Duodenal mucosa (tissue), 2 donors: ENCODE measurements around the gene MLC1.

ENCODE experiments used
- H3K27ac ChIP-seq: one replicate; pipeline ENCODE4 v1.7.0; 2013; ENCODE audit warnings: low read depth, low read length
- H3K27me3 ChIP-seq, 2 donors: one replicate each; pipeline ENCODE4 v1.7.0; 2013; ENCODE audit warnings: low read length in 2 of 2, control low read depth in 1 of 2; ENCODE audit not compliant: insufficient read depth in 2 of 2, control insufficient read depth in 1 of 2
- H3K36me3 ChIP-seq, 2 donors: one replicate each; pipeline ENCODE4 v1.7.0; 2013; ENCODE audit warnings: low read length in 2 of 2, control low read depth in 1 of 2; ENCODE audit not compliant: insufficient read depth in 2 of 2, control insufficient read depth in 1 of 2
- H3K4me1 ChIP-seq, 2 donors: one replicate each; pipeline ENCODE4 v1.7.0; 2013; ENCODE audit warnings: low read length in 2 of 2, control low read depth in 1 of 2; ENCODE audit not compliant: insufficient read depth in 2 of 2, control insufficient read depth in 1 of 2
- H3K4me3 ChIP-seq, 2 donors: one replicate each; pipeline ENCODE4 v1.7.0; 2013; ENCODE audit warnings: low read length in 2 of 2, low read depth in 1 of 2
- H3K9ac ChIP-seq, 2 donors: one replicate each; pipeline ENCODE4 v1.7.0; 2013; ENCODE audit warnings: low read length in 2 of 2, low read depth in 1 of 2
- H3K9me3 ChIP-seq, 2 donors: one replicate each; pipeline ENCODE4 v1.7.0; 2013; ENCODE audit warnings: low read length in 2 of 2, control low read depth in 1 of 2; ENCODE audit not compliant: control insufficient read depth in 1 of 2

Gene MLC1

DNA sequence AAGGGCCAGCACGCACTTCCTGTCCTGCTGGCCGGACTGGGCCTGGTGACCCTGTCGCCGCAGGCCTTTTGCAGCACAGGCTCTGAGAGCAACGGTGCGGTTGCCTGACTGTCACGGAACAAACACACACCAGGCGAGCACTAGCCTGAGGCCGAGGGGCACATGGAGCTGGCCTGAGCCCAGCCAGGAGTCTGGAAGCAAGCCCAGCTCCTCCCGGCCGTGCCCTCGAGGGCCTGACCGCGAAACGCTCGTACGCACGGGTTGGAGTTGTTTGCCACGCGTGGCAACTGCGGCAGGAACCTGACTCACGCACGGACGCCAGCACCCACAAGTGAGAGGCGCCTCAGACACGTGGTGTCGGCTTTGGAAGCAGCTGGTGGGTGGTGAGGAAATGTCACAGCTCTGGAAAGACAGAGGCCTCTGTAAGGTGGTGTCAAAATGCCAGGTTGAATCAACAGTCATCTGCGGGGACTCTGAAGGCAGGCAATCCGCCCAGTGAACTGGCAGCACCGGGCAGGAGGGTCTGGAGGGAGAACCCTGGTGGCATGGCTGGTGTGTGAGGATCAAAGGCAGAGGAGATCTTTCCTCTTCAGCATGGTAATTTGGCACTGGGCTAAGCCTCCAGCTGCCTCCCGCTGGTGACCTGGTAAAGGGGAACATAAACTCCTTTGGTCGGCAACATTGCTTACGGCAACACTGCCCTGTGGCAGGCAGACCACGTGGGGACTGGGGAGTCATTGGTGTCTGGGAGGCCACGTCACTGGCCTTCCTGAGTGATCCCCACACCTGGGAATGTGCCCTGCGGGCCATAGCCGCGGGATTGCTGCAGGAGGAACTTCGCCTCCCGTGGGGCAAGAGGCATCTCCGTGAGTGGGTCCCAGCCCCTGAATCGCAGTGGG lies 57.3 kb downstream of the MLC1 start:
- no peaks in the 10 kb centered on the region for H3K36me3 ChIP-seq
- H3K4me3 ChIP-seq, result no peak overlapping the region
- H3K27me3 ChIP-seq, result peaks cover 0 to 16% of the 10 kb centered on the region in 2 donors
- H3K9ac ChIP-seq, result no peak overlapping the region
- H3K9me3 ChIP-seq, result no peaks in the 10 kb centered on the region
- H3K27ac ChIP-seq, result no peak overlapping the region
- H3K4me1 ChIP-seq, result peaks cover 7 to 11% of the 10 kb centered on the region in 2 donors

- H3K4me3 ChIP-seq, result no peak overlapping the region
- peaks cover 7 to 11% of the 10 kb centered on the region in 2 donors for H3K4me1 ChIP-seq
- peaks cover 0 to 27% of the 10 kb centered on the region in 2 donors for H3K27me3 ChIP-seq
Observed at GRCh38 chr22:50025993-50026392, 59.2 kb downstream of the MLC1 start.

DNA sequence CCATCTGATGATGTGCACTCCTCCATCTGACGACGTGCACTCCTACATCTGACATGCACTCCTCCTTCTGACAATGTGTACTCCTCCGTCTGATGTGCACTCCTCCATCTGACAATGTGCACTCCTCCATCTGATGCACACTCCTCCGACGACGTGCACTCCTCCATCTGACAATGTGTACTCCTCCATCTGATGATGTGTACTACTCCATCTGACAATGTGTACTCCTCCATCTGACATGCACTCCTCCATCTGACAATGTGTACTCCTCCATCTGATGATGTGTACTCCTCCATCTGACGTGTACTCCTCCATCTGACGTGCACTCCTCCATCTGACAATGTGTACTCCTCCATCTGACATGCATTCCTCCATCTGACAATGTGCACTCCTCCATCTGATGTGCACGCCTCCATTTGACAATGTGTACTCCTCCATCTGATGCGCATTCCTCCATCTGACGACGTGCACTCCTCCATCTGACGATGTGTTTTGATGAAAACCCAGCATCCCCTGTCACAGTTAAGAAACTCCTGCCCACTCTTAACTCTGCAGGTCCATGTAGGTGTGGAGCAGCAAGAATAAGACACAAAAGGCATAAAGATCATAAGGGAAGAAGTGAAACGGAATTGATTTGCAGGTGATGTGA lies 62.9 kb downstream of the MLC1 start:
- peaks cover 0 to under 1% of the 10 kb centered on the region in 2 donors for H3K4me1 ChIP-seq
- H3K27ac ChIP-seq, result no peak overlapping the region
- H3K9me3 ChIP-seq, result no peaks in the 10 kb centered on the region
- H3K4me3 ChIP-seq, result no peak overlapping the region
- H3K27me3 ChIP-seq, result peaks cover 0 to 36% of the 10 kb centered on the region in 2 donors
- no peak overlapping the region for H3K9ac ChIP-seq
- H3K36me3 ChIP-seq, result no peaks in the 10 kb centered on the region

More at GRCh38 chr22:50025993-50026392, 59.2 kb downstream of the MLC1 start:
- H3K36me3 ChIP-seq, result no peaks in the 10 kb centered on the region
- no peaks in the 10 kb centered on the region for H3K9me3 ChIP-seq
- no peak overlapping the region for H3K27ac ChIP-seq
- no peak overlapping the region for H3K9ac ChIP-seq

GRCh38 chr22:50020606-50021005 lies 64.6 kb downstream of the MLC1 start:
- Histone ChIP-seq H3K4me1 (peaks cover 0 to 3% of the 10 kb centered on the region in 2 donors), H3K9ac (no peak overlapping the region), H3K4me3 (no peak overlapping the region), H3K9me3 (no peaks in the 10 kb centered on the region), H3K36me3 (no peaks in the 10 kb centered on the region), H3K27me3 (peaks cover 4 to 42% of the 10 kb centered on the region in 2 donors), H3K27ac (no peak overlapping the region)

GRCh38 chr22:50019316-50019715 lies 65.9 kb downstream of the MLC1 start:
- no peaks in the 10 kb centered on the region for H3K9me3 ChIP-seq
- H3K9ac ChIP-seq, result no peak overlapping the region
- no peak overlapping the region for H3K4me3 ChIP-seq
- H3K4me1 ChIP-seq, result peaks cover 0 to 3% of the 10 kb centered on the region in 2 donors
- peaks cover 11 to 46% of the 10 kb centered on the region in 2 donors for H3K27me3 ChIP-seq
- H3K36me3 ChIP-seq, result no peaks in the 10 kb centered on the region
- no peak overlapping the region for H3K27ac ChIP-seq

DNA sequence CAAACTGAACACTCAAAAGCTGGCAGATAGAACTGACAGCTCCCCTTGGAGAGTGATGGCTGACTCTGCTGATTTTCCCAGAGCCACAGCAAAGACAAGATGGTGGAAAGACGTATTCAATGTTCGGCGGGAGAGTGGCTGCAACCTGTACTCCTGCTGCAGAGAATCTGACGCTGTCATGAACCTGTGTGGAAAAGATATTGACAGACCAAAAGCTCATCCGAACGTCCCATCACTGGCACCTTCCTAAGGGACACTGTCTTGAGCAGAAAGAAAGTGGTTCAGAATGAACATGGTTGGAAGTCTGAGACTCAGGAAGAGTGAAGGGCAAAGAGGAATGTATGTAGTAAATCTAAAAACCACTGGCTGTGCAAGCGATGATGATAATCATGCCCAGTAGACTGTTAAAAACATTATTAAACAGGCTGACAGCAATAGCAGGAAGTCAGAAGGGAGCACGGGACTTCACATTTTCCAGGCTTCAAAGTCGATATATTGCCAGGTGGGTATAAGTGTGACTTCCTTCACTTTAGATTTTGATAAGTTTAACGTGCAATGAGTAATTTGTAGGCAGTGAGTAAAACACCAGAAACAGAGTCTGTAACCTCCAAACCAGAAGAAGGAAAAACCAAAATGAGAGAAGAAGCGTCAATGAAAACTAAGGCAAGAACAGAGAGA lies 66.5 kb downstream of the MLC1 start:
- Histone ChIP-seq H3K27ac (no peak overlapping the region), H3K27me3 (peaks cover 16 to 52% of the 10 kb centered on the region in 2 donors), H3K9me3 (no peaks in the 10 kb centered on the region), H3K36me3 (no peaks in the 10 kb centered on the region), H3K9ac (no peak overlapping the region), H3K4me1 (peaks cover 0 to 3% of the 10 kb centered on the region in 2 donors), H3K4me3 (no peak overlapping the region)

DNA sequence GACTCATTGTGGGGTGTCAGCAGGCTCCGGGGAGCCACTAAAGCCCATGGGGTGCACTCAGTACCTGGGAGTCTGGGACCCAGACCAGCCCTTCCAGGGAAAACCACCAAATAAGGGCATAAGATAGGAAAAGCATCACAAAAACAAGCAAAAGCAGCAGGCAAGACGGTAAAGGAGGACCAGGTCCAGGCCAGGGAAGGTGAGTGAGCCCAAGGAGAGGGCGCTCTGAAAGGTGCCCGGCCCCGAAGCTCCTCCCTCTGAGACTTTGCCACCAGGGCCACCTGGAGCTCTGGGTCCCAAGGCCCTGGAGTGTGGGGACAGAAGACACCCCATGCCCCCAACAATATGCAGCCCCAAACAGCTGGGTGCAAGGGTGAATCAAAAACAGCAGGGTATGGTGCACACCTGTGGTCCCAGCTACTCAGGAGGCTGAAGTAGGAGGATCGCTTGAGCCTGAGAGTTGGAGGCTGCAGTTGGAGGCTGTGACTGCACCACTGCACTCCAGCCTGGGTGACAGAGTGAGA lies 67.5 kb downstream of the MLC1 start:
- Histone ChIP-seq H3K36me3 (no peaks in the 10 kb centered on the region), H3K4me3 (no peak overlapping the region), H3K27me3 (peaks cover 24 to 52% of the 10 kb centered on the region in 2 donors), H3K9me3 (no peaks in the 10 kb centered on the region), H3K9ac (no peak overlapping the region), H3K4me1 (peaks cover 0 to 3% of the 10 kb centered on the region in 2 donors), H3K27ac (no peak overlapping the region)

DNA sequence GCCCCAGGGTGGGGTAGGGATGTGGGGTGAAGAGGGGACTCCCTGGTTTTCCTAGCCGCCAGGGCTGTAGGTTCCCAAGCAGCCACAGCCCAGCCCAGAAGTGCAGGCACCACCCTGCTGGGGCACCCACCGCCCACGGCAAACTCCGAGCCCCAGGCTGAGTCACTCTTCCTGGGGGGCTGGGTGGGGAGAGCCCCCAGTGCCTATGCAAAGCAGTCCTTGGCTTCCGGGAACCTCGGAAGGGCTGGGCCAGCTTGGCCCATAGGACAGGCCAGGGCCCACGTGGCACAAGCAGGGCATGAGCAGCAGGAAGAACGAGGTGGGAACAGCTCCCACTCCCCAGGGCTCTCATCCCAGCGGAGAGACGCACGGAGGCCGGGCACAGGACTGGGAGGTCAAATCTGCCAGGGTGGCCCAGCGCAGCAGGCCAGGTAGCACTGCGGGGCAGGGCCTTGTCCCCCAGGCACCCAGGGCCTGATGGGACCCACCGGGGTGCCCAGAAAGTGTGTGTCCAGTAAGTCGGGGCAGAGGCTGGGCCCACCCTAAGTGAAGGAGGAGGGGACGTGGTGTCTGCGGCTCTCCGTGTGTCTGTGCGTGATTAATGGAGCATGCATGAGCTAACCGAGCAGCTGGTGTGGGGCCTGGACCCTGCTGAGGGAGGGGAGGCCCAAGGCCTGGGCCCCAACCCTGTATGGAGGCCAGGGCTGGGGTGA lies 68.1 kb downstream of the MLC1 start:
- H3K4me3 ChIP-seq, result no peak overlapping the region
- no peaks in the 10 kb centered on the region for H3K36me3 ChIP-seq
- no peaks in the 10 kb centered on the region for H3K9me3 ChIP-seq
- no peak overlapping the region for H3K9ac ChIP-seq
- peaks cover 31 to 54% of the 10 kb centered on the region in 2 donors for H3K27me3 ChIP-seq
- no peak overlapping the region for H3K27ac ChIP-seq
- H3K4me1 ChIP-seq, result peaks cover 3 to 4% of the 10 kb centered on the region in 2 donors

DNA sequence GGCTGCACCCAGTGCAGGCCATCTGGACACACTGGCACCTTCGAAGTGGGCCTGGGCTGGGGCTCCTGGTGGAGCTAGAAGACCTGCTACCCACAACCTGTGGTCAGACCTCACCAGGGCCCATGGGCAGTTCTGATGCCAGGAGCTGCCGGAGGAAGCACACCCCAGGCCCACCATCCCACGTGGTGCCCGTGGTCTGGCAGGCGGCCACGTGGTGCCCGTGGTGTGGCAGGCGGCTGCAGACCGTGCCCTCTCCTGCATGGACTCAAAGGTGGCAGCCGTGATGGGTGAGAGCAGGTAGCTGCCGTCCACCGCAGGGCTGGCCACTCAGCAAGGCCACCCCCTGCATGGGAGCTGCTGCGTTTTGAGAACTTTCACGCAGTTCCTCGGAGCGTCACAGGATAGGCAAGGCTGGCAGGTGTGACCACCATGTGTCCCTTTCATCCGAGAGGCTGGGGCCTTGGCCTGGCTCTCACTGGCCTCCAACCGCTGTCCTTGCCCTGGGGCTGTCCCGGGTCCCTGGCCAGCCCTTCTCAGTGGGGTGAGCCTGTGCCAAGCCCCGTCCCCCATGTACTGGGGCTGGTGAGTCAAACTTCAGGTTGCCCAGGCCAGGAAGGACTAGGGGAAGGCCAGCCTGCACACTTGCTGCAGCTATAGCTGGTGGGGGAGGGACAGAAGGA lies 68.8 kb downstream of the MLC1 start:
- H3K4me1 ChIP-seq, result peaks cover 7% of the 10 kb centered on the region in 2 donors
- no peak overlapping the region for H3K9ac ChIP-seq
- peaks cover 38 to 55% of the 10 kb centered on the region in 2 donors for H3K27me3 ChIP-seq
- H3K9me3 ChIP-seq, result no peaks in the 10 kb centered on the region
- no peaks in the 10 kb centered on the region for H3K36me3 ChIP-seq
- H3K4me3 ChIP-seq, result no peak overlapping the region
- H3K27ac ChIP-seq, result no peak overlapping the region
